Left kidney (tissue), 2 donors: Measurements from ENCODE around the gene PDGFRA. TPM values are rescaled to one million over a fixed set of nuclear protein-coding genes. Genes with fewer than 3 reads are reported as not detected.
"Not testable (repeated sequence)": the region's sequence is repeated elsewhere in the genome, so short reads cannot be mapped to it uniquely, and the experiment has no call there.

Experiments used
- DNase-seq: peaks from one replicate; pipeline ENCODE4 v3.0.0-alpha.2; 2013
- polyA plus RNA-seq: library from polyadenylated mRNA; unstranded; fragments of 120-200 nt; gene quantifications from one replicate; pipeline ENCODE4 v1.2.1, GENCODE V29; 2013; ENCODE audit not compliant: insufficient read length

Gene PDGFRA
- polyA plus RNA-seq, 1 donor, result 159 TPM

DNA sequence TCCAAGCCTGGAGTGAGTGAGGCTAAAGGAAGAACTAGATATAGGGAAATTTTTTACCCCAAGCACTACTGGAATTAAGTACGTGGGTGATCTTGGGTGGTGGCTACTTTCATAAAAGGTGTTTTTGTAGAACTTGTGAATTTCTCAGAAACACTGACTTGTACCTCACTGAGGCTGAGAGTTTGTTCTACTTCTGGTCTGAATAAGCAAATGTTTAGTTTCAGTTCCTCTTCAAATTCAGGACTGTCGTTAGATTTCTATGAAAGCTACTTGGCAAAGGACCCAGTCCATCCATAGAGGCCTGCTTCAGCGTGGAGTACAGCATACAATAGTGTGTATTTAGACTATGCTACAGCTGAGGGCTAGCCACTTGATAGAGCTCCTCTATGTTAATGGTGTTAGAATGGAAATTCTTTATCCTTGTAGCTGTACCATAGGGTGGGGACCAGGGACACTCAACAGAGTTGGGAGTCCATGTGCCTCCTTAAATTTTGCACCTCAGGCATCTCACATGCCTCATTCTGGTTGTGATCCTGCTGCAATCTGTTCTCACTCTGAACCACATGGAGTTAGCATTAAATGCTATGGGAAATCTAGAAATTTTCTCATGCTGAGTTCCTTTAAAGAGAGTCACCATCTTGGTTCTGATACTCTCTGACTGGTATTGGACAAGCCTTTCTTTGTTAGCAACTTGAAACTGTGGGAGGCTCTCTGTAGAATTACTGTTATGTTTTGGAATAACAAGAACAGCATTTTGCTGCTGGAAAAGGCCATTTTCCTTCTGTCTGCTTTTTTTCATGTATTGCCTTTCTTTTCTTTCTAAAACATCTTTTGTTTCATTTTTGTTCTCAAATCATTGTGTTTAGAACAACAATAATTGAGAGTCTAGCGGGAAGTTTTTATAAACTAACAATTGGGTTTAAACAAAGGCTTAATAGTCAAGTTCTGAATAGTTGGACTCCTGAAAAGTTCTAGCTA, 86.8 kb downstream of the PDGFRA start:
- DNase-seq, result no peak

DNA sequence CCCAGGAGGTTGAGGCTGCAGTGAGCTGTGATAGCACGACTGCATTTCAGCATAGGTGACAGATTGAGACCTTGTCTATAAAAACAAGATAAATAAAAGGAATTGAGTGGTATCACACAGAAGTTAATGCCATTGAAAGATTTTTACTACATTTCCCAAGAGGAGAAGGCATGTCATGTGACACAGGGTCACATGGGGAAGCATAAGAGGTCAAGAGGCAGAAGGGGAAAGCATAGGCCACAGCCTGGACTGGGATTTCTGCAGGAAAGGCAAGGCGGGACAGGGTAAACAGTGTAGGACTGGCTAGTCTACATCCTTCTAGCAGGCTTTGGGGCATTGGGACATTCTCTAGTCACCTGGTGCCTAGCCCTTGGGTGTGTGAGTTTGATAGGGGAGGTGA, 88.6 kb downstream of the PDGFRA start:
- no peak for DNase-seq

DNA sequence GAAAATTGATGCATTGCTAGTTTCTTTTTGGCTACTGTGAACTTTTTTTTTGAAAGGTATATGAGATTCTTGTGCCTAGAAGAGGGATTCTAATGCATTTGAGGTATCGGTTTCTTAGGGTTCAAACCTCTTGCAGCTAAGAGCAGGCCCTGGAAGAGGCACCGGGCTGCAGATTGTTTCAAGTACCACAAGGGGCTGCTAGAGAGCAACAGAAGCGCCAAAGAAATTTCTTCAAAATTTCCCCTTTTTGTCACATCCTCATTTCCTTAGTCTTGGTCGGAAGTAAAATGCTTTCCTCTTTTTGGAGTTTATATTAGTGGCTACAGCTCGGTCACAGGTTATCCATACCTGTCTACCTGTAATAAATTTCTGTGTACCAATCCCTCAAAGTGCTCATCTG, 89.8 kb downstream of the PDGFRA start:
- DNase-seq, result peak; percentile 34

DNA sequence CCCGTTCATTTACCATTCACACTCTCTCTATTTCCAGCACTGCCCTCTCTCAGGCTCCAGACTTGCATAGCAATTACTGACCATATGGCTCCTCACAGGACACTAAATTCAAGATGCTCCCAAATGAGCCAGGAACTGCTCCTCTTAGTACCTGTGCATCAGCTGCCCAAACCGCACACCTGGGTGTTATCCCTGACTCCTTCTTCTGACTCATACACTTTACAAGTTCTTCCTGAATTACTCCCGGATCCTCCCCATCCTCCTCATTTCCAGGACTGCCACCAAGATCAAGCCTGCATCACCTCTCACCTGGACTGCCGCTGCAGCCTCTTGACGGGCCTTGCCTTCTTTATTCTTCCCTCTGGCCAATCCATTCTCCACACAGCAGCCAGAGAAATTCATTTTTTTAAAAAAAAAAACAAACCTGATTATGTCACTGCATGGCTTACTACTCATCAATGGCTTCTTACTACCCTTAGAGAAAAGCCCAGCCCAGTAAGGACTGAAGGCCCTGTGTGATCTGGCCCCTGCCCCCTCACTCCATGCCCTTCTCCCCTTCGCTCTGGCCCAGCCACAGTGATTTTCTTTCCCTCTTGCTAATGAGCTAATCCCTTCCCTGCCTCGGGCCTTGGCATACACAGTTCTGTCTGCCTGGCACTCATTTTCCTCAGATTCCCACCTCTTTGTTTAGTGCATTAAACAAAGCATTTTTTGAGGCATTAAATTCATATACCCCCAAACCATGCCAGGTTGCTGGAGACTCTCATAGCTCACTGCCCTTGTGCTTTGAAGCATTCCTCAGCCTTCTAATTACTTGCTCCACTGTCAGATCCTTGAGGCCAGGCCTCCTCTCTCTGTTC, 92.0 kb downstream of the PDGFRA start:
- no peak for DNase-seq

DNA sequence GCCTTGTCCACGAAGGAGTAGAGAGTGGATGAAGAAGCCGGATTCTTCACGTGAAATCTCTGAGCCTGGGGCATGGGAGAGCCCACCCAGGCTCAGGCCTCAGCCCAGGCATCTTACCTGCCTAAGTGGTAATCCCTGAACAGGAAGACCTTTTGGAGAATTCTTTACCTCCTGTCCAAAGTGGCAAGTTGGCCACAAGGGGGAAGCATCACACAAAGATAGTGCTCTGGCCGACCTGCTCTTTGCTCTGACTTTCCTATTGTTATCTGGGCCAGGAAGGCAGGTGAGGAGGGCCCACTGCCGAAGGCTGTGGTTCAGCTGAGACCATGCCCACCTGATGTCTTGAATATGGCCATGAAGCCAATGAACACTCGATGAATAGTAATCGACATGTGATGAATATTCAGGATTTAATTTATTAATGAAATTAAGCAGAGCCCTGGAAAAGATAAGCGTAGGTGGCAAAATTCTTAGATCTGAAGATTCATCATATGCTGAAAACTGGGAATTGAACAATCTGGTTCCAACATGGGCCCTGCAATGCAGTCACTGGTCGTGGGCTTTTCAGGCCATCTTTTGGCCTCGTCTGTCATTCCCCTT, 93.8 kb downstream of the PDGFRA start:
- DNase-seq, result peak; percentile 63

- DNase-seq, result no peak
Measured at GRCh38 chr4:54330896-54331295, 101.8 kb downstream of the PDGFRA start.

DNA sequence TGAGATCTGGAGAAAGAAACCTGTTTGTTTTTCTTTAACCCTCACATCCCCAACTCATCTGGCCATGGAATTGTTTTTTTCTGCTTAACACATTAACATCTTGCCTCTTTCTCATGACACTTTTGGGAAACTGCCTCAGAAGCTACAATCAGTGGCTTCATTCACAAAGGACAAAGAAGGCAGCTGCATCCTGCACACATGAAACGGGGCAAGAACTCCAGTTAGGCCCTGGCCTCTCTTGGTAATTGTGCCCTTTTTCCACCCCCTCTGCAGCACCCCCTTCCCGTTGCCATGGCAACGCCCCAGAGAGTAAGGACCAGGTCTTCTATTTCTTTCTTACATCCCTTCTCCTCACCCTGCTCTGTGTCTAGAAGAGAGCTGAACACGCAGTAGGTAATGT, 103.4 kb downstream of the PDGFRA start:
- no peak for DNase-seq

DNA sequence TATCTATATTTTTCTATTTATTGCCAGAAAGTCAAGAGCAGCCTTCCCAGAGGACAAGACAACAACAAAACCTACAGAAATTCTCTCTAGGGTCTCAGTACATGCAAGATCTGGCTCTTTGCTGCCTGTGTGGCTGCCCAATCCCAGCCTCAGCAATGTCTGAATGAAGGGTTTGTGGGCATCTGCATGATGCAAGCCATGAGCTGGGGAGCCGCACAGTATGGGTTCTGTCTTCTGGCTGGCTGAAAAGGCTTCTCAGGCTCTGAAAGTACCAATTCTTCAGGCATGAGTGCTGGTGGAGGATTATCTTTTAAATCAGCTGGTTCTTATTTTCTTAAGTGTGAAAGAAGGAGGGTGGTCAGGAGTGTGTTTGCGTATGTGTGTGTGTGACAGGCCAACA, 104.6 kb downstream of the PDGFRA start:
- DNase-seq, result no peak

GRCh38 chr4:54334769-54335168, 105.7 kb downstream of the PDGFRA start:
- not testable (repeated sequence) for DNase-seq

DNA sequence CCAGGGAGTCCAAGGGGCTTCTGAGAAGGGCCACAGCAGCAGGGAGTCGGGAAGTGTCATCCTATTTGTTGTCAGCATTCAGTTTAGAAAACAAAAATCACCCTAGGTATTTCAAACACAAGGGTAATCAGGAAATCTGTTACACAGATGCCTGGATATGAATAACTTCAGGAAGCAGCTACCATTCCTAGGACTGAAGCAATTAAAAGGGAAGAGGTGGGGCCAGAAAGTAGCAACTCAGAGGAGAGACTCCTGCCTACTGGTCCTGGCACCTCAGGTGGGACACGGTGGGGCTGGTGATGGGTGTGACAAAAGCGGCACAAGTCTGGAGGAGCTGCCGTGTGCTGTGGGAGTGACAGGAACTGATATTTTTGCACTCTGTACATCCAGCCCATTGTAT, 107.9 kb downstream of the PDGFRA start:
- DNase-seq, result no peak

DNA sequence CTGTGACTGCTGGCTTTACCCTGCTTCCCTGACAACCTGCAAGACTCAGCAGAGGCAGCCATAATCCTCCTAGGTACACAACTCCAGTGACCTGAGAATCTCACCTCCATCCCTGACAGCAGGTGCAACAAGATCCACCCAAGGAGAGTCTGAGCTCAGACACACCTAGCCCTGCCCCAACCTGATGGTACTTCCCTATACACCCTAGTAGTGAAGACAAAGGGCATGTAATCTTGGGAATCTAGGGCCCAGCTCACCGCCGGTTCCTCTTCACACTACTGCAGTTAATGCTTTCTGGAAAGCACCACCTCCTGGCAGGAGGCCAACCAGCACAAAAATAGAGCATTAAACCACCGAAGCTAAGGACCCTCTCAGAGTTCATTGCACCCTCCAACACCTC, 113.0 kb downstream of the PDGFRA start:
- not testable (repeated sequence) for DNase-seq

Other genes starting within 250 kb of the PDGFRA start
- 35.1 TPM for gene CHIC2, start 164.7 kb upstream of the PDGFRA start, polyA plus RNA-seq
- gene GSX2, start 129.1 kb upstream of the PDGFRA start, polyA plus RNA-seq, result not detected